ENCODE data around the gene MYOCD.
"Not testable (repeated sequence)": the region's sequence is repeated elsewhere in the genome, so short reads cannot be mapped to it uniquely, and the experiment has no call there.

MYOCD gene, protein sequence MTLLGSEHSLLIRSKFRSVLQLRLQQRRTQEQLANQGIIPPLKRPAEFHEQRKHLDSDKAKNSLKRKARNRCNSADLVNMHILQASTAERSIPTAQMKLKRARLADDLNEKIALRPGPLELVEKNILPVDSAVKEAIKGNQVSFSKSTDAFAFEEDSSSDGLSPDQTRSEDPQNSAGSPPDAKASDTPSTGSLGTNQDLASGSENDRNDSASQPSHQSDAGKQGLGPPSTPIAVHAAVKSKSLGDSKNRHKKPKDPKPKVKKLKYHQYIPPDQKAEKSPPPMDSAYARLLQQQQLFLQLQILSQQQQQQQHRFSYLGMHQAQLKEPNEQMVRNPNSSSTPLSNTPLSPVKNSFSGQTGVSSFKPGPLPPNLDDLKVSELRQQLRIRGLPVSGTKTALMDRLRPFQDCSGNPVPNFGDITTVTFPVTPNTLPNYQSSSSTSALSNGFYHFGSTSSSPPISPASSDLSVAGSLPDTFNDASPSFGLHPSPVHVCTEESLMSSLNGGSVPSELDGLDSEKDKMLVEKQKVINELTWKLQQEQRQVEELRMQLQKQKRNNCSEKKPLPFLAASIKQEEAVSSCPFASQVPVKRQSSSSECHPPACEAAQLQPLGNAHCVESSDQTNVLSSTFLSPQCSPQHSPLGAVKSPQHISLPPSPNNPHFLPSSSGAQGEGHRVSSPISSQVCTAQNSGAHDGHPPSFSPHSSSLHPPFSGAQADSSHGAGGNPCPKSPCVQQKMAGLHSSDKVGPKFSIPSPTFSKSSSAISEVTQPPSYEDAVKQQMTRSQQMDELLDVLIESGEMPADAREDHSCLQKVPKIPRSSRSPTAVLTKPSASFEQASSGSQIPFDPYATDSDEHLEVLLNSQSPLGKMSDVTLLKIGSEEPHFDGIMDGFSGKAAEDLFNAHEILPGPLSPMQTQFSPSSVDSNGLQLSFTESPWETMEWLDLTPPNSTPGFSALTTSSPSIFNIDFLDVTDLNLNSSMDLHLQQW

GRCh38 chr17:12665263-12666210 lies at the start of gene MYOCD:
Gene MYOCD (plus strand): TSS chr17:12665890. CDS start chr17:12666189, 299 bp downstream.
- DNase-seq (ENCODE audit: low read depth): no peak

- no peak for DNase-seq (ENCODE audit: low read depth)
Observed at GRCh38 chr17:12616161-12616560, 49.5 kb upstream of the MYOCD start.

DNA sequence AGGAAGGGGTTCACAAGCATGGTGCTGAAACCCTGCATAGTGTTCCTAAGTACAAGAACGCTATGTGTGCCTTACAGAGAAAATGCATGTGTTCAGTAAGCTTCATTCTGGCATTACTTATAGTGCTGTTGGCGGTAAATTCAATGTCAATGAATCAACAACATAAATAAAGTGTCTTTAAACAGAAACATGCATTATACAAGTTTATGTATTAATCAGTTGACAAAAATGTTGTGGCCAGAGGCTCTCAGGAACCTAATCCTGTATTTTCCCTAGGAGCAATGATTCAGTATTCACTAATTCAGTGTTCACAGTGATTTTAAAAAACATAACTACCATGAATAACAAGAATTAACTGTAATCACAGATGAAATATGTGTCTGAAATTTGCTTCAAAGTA lies 47.1 kb upstream of the MYOCD start:
- no peak for DNase-seq (ENCODE audit: low read depth)

- no peak for DNase-seq (ENCODE audit: low read depth)
Observed at GRCh38 chr17:12619459-12620199, 46.1 kb upstream of the MYOCD start.

- DNase-seq (ENCODE audit: low read depth): no peak
Observed at GRCh38 chr17:12620200-12620720, 45.4 kb upstream of the MYOCD start.

DNA sequence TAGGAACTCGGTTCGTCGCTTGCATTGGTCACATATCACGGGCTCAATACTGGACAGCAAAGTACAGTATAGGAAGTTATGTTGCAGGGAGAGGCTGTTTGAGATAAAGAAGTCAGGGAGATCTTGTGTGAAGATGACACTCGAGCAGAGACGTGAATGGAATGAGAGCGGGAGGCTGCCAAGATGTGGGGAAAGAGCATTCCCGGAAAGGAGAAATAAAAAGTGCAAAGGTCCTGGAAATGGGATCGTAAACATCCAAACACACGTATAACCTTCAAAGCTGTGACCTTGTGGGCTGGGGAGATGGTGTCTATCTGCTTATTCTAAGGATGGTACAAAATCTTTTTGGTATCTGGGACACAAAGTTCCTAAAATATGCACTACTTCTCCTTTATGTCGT lies 43.0 kb upstream of the MYOCD start:
- DNase-seq (ENCODE audit: low read depth): no peak

DNA sequence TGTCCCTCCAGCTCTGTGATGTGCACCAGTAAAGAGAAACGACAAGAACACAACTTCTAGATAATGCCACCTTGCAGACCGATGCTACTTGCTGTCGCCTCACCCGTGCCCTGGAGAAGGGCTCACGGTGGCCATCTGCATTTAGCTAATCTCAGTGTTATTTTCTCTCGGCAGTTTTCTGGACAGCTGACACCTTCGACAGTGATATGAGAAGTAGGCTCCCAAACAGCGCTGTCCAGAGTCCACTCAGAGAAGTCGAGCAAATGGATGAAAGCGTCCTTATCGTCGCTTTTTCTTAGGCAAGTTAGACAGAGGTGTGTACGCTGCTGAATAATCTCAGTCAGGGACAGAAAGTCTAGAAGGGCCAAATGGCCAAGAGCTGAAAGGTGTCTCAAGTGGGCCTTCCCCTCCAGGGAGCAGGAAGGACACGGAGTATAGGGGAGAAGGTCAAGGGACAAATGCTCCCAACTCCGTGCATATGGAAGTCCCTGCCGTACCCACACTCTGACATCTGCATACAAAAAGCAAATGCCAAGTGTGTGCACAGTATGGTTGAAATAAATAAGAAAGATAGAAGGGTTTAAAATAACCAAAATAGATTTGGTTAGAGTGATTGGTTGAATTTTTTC lies 42.4 kb upstream of the MYOCD start:
- DNase-seq (ENCODE audit: low read depth): no peak

- no peak for DNase-seq (ENCODE audit: low read depth)
Observed at GRCh38 chr17:12624211-12624610, 41.5 kb upstream of the MYOCD start.

DNA sequence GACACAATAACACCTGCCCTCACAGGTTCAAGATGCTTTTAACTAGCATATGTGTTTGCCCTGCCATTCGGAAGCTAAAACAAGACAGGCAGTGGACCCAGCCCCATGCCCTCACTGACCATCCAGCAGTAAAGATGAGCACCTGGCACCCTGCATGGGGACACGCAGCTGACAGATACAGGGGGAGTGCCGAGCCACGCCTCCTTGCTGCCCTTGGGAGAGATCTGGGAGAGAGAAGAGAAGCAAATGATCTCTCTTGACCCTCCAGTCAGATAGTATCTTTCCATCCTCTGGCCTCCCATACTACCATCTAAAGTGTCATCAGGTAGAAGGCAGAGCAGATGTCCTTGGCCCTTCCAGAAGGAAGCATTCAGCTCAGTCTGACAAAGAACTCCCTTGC lies 40.6 kb upstream of the MYOCD start:
- no peak for DNase-seq (ENCODE audit: low read depth)

- peak; percentile 85 for DNase-seq (ENCODE audit: low read depth)
Observed at GRCh38 chr17:12627177-12627629, 38.5 kb upstream of the MYOCD start.

DNA sequence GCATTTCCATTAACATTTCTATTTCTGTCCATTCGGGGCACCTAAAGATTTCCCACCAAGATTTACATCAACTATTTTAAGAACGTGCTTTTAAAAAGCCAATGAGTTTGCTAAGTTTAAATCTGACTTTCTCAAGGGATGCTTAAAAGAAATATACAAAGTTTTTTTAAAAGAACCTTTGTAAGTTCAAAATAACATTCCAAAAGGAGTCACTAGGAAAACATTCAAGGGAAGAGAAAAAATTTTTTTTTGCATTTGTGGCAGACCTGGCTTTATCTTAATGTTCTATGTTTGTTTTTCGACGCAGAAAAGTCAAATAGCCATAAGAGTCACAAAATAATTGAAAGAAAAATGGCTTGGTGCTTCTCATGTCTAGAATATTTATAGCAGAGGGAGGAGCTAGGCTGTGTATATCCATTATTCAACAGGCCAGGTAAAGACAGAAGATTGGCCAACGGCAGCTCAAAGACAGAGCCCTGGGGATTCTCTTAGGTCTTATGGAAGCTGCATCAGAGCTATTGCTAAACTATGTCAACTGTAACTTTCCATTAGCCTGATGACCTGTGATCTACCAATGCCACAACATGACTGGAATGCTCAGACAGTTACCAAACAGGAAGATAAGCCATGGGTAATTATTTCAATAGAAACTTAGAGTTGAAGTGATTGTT lies 37.8 kb upstream of the MYOCD start:
- no peak for DNase-seq (ENCODE audit: low read depth)

DNA sequence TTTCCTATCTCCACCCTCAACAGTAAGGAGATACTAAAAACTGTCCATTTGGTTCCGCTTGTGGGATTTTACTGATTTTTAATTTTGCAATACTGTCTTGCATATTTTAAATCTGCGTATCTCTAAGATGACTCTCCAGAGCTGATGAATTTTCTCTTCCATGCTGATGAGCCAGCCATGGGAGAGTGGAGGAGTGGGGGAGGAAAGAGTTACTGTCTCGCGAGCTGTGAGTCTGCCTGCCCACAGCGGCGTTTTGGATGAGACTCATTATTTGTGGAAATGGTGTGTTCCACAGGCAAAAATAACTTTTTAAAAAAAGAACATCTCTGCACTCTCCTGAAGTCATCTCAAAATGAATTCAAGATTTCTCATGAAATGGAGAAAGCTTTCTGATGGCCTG lies 34.6 kb upstream of the MYOCD start:
- no peak for DNase-seq (ENCODE audit: low read depth)

DNA sequence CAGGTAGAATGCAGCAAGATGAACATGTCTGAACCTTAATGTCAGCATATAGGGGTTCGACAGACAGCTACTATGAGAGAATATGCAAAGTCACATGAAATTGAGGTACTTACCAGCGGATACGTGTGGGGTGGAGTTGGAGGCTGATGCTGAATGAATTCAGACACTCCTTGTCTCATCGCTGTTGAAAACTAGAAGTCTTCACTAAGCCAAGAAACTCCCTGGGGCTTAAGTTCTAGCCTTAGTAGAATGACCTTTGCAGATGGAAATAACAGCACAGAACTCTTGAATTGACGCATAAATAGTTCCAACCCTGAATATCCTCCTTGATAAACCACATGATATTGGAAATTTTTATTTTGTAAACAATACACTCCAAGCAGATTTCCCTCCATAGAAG lies 32.9 kb upstream of the MYOCD start:
- DNase-seq (ENCODE audit: low read depth): no peak

GRCh38 chr17:12634789-12635414 lies 30.8 kb upstream of the MYOCD start:
- DNase-seq (ENCODE audit: low read depth): no peak

DNA sequence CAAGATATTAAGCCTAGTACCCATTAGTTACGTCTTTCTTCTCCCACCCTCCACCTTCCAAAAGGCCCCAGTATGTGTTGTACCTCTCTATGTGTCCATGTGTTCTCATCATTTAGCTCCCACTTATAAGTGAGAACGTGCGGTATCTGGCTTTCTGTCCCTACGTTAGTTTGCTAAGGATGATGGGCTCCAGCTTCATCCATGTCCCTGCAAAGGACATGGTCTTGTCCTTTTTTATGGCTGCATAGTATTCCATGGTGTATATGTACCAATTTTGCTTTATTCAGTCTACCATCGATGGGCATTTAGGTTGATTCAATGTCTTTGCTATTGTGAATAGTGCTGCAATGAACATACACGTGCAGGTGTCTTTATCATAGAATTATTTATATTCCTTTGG lies 29.7 kb upstream of the MYOCD start:
- not testable (repeated sequence) for DNase-seq (ENCODE audit: low read depth)

GRCh38 chr17:12637015-12637414 lies 28.7 kb upstream of the MYOCD start:
- peak; percentile 83 for DNase-seq (ENCODE audit: low read depth)

- no peak for DNase-seq (ENCODE audit: low read depth)
Observed at GRCh38 chr17:12637745-12638651, 27.7 kb upstream of the MYOCD start.

GRCh38 chr17:12640364-12640763 lies 25.3 kb upstream of the MYOCD start:
- no peak for DNase-seq (ENCODE audit: low read depth)
